Measurements from ENCODE around the gene FAM9C.
"Not testable (repeated sequence)": the region's sequence is repeated elsewhere in the genome, so short reads cannot be mapped to it uniquely, and the experiment has no call there.

Gene FAM9C

DNA sequence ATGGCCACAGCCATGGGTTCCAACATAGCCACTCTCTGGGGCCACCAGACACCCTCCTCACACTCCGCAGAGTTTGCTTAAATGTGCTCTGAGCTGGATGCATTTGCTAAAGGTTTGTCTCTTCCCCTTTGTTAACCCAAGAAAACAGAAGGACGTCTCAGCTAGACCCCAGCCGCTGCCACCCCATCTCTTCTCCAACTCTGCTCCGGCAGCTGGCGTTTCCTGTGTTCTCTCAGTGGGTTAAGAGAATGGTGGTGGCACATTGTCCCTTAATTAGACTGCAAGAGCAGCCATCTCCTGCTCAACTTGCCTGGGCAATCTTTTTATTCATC, 43.7 kb upstream of the FAM9C start:
- no peak for DNase-seq (ENCODE audit: low read depth, low spot score)
- H3K4me3 ChIP-seq (ENCODE audit: low read depth, low read length): no peak overlapping the region
- in situ Hi-C loops (cut with HindIII; ENCODE audit: low sequenced_read_pairs): no loop called here

DNA sequence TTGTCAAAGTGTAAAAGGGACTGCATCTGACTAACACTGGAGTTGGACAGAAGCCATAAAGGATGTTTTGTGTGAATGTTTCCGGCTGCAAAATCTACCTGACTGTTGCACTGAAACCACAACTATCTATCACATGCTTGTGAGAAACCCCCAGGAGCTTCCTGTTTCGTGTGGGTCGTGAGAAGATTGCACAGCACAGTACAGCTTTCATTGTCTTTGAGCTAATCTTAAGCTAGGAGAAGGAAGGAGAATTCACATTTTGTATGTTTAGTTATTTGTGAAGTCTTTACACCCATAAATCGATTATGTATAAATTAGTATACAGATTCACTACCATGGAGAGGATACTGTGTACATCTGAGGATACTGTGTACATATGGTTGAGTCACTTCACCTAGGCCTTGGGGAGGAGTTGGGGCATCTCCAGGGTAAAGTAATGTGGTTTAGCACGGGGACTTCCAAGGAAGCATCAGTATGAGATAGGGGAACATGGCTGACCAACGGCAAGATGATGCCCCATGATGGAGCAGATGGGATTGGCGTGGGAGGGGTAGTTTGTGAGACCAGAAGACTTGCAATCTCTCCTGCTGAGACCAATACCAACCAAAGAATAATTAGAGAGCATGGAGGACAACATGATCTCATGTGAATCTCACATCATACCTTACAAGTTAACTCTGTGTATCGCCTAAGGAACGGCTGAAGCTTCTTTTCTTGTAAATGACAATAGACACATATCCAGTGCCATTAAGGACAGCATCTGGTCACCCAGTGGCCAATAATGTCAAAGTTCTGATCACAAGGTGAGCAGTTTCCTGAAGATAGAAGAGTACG, 43.1 kb upstream of the FAM9C start:
- TF ChIP-seq, protein P1, sequence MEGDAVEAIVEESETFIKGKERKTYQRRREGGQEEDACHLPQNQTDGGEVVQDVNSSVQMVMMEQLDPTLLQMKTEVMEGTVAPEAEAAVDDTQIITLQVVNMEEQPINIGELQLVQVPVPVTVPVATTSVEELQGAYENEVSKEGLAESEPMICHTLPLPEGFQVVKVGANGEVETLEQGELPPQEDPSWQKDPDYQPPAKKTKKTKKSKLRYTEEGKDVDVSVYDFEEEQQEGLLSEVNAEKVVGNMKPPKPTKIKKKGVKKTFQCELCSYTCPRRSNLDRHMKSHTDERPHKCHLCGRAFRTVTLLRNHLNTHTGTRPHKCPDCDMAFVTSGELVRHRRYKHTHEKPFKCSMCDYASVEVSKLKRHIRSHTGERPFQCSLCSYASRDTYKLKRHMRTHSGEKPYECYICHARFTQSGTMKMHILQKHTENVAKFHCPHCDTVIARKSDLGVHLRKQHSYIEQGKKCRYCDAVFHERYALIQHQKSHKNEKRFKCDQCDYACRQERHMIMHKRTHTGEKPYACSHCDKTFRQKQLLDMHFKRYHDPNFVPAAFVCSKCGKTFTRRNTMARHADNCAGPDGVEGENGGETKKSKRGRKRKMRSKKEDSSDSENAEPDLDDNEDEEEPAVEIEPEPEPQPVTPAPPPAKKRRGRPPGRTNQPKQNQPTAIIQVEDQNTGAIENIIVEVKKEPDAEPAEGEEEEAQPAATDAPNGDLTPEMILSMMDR (IDR thresholded peaks at IDR 0.05; ENCODE audit: low read depth, low read length): no peak
- peak; percentile 66 for DNase-seq (ENCODE audit: low read depth, low spot score)
- H3K4me3 ChIP-seq (ENCODE audit: low read depth, low read length): no peak overlapping the region
- in situ Hi-C loops (cut with HindIII; ENCODE audit: low sequenced_read_pairs): no loop called here

More for the DNA sequence above, 43.7 kb upstream of the FAM9C start:
- TF ChIP-seq, protein P1 (IDR thresholded peaks at IDR 0.05; ENCODE audit: low read depth, low read length): no peak

DNA sequence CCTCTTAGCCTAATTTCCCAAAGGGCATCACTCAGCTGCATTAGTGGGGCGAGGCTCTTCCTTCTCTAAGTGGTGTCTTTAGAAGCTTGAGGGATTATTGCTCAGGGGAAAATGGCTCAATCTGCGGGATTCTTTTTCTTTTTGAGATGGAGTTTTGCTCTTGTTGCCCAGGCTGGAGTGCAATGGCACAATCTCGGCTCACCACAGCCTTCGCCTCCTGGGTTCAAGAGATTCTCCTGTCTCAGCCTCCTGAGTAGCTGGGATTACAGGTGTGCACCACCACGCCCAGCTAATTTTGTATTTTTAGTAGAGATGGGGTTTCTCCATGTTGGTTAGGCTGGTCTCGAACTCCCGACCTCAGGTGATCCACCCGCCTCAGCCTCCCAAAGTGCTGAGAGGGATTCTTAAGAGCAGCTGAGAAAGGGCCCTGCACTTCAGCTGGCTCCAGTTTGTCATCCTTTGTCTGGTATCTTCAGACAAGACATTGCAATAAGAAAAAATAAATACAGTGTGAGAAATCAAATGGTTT, 42.4 kb upstream of the FAM9C start:
- DNase-seq (ENCODE audit: low read depth, low spot score); H3K4me3 ChIP-seq (ENCODE audit: low read depth, low read length); in situ Hi-C loops (cut with HindIII; ENCODE audit: low sequenced_read_pairs): not testable (repeated sequence)

DNA sequence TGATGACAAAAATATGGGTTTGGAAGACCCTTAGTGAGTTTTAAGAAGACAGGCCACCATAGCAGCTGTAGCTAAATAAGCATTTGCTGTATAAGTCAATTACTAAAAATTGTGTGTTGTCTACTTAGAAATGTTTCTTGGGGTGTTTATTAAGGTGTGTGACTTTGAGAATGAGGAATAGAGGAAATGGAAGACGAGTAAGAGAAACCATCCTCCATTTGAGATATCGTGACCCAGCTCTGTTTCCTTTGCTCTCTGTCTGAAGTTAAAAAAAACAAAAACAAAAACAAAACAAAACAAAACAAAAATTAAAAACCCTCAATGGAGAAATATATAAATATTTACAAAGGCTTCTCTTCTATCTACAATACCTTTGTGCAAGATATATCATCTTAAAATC, 41.7 kb upstream of the FAM9C start:
- DNase-seq (ENCODE audit: low read depth, low spot score): no peak
- no peak overlapping the region for H3K4me3 ChIP-seq (ENCODE audit: low read depth, low read length)
- in situ Hi-C loops (cut with HindIII; ENCODE audit: low sequenced_read_pairs): no loop called here
- TF ChIP-seq, protein P1 (IDR thresholded peaks at IDR 0.05; ENCODE audit: low read depth, low read length): no peak

DNA sequence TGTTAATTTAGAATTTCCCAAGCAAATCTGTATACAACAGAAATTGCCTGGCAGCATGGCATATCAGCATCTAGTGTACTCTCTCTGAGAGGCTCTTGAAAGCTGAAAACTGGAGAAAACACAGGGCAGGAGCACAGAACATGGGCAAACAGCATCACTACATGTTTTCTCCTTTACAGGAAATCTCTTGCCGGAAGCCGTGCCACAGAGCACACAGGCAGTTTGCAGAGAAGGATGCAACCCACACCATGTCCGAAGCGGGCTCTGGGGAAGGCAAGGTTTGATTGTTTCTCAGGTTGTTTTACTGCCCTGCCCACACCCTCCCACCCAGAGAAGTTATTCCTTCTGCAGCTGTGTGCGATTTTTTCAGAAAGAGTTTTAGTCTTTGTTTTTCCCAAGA, 41.1 kb upstream of the FAM9C start:
- TF ChIP-seq, protein P1 (IDR thresholded peaks at IDR 0.05; ENCODE audit: low read depth, low read length): no peak
- in situ Hi-C loops (cut with HindIII; ENCODE audit: low sequenced_read_pairs): no loop called here
- H3K4me3 ChIP-seq (ENCODE audit: low read depth, low read length): no peak overlapping the region
- DNase-seq (ENCODE audit: low read depth, low spot score): no peak

DNA sequence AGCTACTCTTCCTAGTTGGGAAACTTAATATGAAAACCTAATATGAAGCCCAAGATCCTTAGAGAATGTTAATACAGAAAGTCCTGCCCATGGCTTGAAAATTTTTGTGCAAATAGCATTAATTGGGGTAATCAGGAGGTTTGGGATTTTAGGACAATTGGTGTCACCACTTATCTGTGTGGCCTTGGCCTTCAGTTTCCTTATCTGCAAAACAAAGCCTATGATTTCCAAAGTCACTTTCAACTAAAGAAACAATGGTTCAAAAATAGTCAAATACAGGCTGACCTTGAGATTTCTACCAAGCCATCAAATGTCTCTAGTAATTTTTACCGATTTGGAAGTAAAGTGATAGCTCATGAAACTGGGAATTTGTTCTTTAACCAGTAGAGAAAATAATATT, 40.2 kb upstream of the FAM9C start:
- TF ChIP-seq, protein P1 (IDR thresholded peaks at IDR 0.05; ENCODE audit: low read depth, low read length): no peak
- no peak overlapping the region for H3K4me3 ChIP-seq (ENCODE audit: low read depth, low read length)
- no peak for DNase-seq (ENCODE audit: low read depth, low spot score)
- in situ Hi-C loops (cut with HindIII; ENCODE audit: low sequenced_read_pairs): no loop called here

DNA sequence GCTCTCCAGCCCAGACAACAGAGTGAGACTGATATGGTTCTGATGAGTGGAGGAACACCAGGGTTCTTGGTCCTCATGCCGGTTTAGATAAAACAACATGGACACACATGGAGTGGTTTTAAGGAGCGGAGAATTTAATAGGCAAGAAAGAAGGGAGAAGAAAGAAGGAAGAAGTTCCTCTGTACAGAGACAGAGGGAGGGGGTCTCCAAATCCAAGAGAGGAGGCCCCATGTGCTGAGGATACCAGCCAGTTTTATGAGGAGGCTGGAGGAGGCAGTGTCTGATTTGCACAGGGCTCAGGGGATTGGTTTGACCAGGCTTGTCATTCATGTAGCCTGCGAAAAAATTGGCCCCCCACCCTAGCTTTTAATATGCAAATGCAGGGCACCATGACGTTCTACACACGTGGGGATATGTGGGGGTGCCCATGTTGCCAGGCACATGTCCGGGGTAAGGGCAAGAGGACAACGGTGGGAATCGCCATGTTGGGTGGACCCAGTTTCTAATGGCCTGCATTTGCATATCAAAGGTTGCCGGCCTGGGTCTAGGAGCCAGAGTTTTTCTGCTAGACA, 39.4 kb upstream of the FAM9C start:
- H3K4me3 ChIP-seq (ENCODE audit: low read depth, low read length); in situ Hi-C loops (cut with HindIII; ENCODE audit: low sequenced_read_pairs); DNase-seq (ENCODE audit: low read depth, low spot score): not testable (repeated sequence)

Measured in astrocyte of the spinal cord (primary cell).